NK-92 (cell line): Measurements from ENCODE around the gene NAALAD2.
"Not testable (repeated sequence)": the region's sequence is repeated elsewhere in the genome, so short reads cannot be mapped to it uniquely, and the experiment has no call there.

Experiments used
- DNase-seq: peaks from one replicate; lab custom pipeline; 2025; ENCODE audit not compliant: unreplicated experiment; lab: John Stamatoyannopoulos, UW

NAALAD2 gene

GRCh38 chr11:90239967-90240636, 105.6 kb downstream of the NAALAD2 start:
- DNase-seq, result not testable (repeated sequence)

- no peak for DNase-seq
These were observed 107.0 kb downstream of the NAALAD2 start for GRCh38 chr11:90241414-90241813.
